Thyroid gland (tissue), 4 donors: ENCODE measurements around the gene GNLY. TPM values are rescaled to one million over a fixed set of nuclear protein-coding genes. Genes with fewer than 3 reads are reported as not detected.
"Not testable (repeated sequence)": the region's sequence is repeated elsewhere in the genome, so short reads cannot be mapped to it uniquely, and the experiment has no call there.

Experiments used
- DNase-seq, 2 donors: peaks; one replicate each; pipeline ENCODE4 v3.0.0-alpha.2; 2019
- H3K27ac ChIP-seq, 3 donors: fragments of 200-600 bp; sonication (generic); 1 replicate in 2 of 3; 2 replicates in 1 of 3; pipeline ENCODE4 v1.5.1; 2016 to 2019; ENCODE audit warnings: mild to moderate bottlenecking in 1 of 3, moderate library complexity in 1 of 3
- H3K27me3 ChIP-seq: fragments of 200-600 bp; sonication (generic); one replicate; pipeline ENCODE4 v1.5.1; 2019
- H3K36me3 ChIP-seq, 2 donors: fragments of 200-600 bp; sonication (generic); one replicate each; pipeline ENCODE4 v1.5.1; 2016 to 2019
- H3K4me1 ChIP-seq, 2 donors: fragments of 200-600 bp; sonication (generic); one replicate each; pipeline ENCODE4 v1.5.1; 2017 to 2019
- H3K4me3 ChIP-seq, 3 donors: fragments of 200-600 bp; sonication (generic); replicated peaks in 1 of 3; 1 replicate in 2 of 3; 2 replicates in 1 of 3; pipeline ENCODE4 v1.5.1; 2016; ENCODE audit warnings: mild to moderate bottlenecking in 1 of 3
- H3K9me3 ChIP-seq: fragments of 200-600 bp; sonication (generic); one replicate; pipeline ENCODE4 v1.5.1; 2017
- POLR2A ChIP-seq, 2 donors: fragments of 450-650 bp; IDR thresholded peaks; one replicate each; pipeline ENCODE4 v1.6.1; 2017; ENCODE audit warnings: antibody characterized with exemption in 2 of 2, mild to moderate bottlenecking in 2 of 2, moderate library complexity in 1 of 2
- WGBS, 2 donors: methylation state at CpG; one replicate each; pipeline ENCODE4 v1.1.5; 2017; 5-methylcytosine and 5-hydroxymethylcytosine counted together
- intact Hi-C: fragments of 100-400 bp; cut with DNase I; formaldehyde crosslinking; loops from one replicate; pipeline ENCODE4 v1.15.1; 2023
- total RNA-seq, 4 donors: library from RNA; depleted of rRNA; stranded (reverse); fragments of >200 nt; gene quantifications; one replicate each; pipeline ENCODE4 v1.2.3, GENCODE V29; 2016
- TF ChIP-seq, protein P1 (sequence below), 6 experiments: fragments of 200-600 bp in 3 of 6; fragments of 450-650 bp in 3 of 6; sonication (generic) in 3 of 6; IDR thresholded peaks; one replicate each; pipeline ENCODE4 v1.5.1; 2016 to 2019; ENCODE audit warnings: antibody characterized with exemption in 6 of 6, mild to moderate bottlenecking in 2 of 6, inconsistent platforms in 1 of 6, moderate library complexity in 1 of 6

Gene GNLY
- total RNA-seq, 4 donors from 2014 or later = 0.22 to 3.6 (median 0.63) TPM; not detected in 1

DNA sequence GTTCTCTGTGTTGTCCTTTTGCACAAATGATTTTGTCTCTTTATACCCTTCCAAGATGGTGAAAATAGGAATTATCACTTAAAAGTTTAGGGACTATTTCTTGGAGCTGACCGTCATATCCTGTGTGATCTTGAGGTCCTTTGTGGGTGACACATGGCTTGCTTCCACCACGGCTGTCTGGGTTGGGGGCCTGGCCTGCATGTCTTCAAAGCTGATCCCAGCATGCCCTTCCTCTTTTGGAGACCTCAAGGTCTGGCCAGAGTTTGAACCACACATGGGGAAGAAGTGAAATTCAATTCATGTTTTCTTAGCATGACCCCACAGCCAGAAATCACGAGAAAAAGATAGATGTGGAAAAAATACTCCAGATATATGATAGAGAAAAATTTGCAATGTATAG, 40.2 kb upstream of the GNLY start:
- WGBS, 2 donors = 89 to 91% methylated on average over 3 of the region's 3 CpGs
- H3K36me3 ChIP-seq = peaks cover 4 to 10% of the 10 kb centered on the region in 2 donors

DNA sequence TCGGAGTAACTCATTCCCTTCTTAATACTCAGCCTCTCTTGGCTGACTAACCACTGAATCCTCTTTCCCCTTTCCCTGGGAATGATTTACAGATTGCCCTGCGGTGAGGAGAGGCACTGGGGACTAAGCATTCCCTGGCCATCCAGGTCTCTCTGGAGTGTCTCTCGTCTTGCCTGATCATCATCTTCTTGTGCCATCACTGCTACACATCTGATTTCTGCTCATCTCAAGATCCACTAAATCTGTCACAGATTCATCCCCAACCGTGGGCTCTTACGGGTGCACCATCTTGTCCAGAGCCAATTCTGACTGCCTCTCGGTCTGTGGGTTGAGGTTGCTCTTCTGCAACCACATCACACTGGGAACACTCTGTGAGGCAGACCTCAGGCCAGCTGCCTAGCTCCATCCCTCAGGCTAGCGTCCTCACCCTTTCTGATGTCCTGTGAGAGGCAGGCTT, 38.2 kb upstream of the GNLY start:
- peaks cover 10 to 18% of the 10 kb centered on the region in 2 donors for H3K4me1 ChIP-seq
- H3K4me3 ChIP-seq = no peak overlapping the region
- TF ChIP-seq, protein P1, sequence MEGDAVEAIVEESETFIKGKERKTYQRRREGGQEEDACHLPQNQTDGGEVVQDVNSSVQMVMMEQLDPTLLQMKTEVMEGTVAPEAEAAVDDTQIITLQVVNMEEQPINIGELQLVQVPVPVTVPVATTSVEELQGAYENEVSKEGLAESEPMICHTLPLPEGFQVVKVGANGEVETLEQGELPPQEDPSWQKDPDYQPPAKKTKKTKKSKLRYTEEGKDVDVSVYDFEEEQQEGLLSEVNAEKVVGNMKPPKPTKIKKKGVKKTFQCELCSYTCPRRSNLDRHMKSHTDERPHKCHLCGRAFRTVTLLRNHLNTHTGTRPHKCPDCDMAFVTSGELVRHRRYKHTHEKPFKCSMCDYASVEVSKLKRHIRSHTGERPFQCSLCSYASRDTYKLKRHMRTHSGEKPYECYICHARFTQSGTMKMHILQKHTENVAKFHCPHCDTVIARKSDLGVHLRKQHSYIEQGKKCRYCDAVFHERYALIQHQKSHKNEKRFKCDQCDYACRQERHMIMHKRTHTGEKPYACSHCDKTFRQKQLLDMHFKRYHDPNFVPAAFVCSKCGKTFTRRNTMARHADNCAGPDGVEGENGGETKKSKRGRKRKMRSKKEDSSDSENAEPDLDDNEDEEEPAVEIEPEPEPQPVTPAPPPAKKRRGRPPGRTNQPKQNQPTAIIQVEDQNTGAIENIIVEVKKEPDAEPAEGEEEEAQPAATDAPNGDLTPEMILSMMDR (IDR thresholded peaks at IDR 0.05) = no peak
- TF ChIP-seq POLR2A (IDR thresholded peaks at IDR 0.05) = no peak
- no peaks in the 10 kb centered on the region for H3K9me3 ChIP-seq
- intact Hi-C loops = no loop called here
- no peaks in the 10 kb centered on the region for H3K36me3 ChIP-seq
- H3K27ac ChIP-seq = no peak overlapping the region
- WGBS, 2 donors = 85 to 93% methylated on average over 7 of the region's 7 CpGs
- no peak for DNase-seq
- no peaks in the 10 kb centered on the region for H3K27me3 ChIP-seq

More for the DNA sequence above, 40.2 kb upstream of the GNLY start:
- intact Hi-C loops = no loop called here
- Histone ChIP-seq H3K27me3 (no peaks in the 10 kb centered on the region), H3K4me1 (peaks cover 10 to 20% of the 10 kb centered on the region in 2 donors), H3K4me3 (no peak overlapping the region), H3K27ac (peak overlapping the region in 1 of 3 donors; percentile 84), H3K9me3 (no peaks in the 10 kb centered on the region)
- TF ChIP-seq, protein P1 (IDR thresholded peaks at IDR 0.05) = no peak
- no peak for TF ChIP-seq POLR2A (IDR thresholded peaks at IDR 0.05)
- no peak for DNase-seq

DNA sequence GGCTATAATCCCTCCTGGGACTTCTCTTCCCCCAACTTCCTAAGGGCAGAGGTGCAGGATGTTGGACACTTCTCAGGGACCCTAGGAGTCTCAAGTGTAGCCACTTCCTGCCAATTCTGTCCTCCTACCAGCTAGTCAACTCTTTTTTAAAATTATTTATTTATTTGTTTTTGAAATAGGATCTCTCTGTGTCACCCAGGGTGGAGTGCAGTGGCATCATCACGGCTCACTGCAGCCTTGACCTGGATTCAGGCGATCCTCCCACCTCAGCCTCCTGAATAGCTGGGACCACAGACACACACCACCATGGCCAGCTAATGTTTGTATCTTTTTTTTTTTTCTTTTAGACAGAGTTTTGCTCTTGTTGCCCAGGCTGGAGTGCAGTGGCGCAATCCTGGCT, 37.7 kb upstream of the GNLY start:
- TF ChIP-seq, protein P1 (IDR thresholded peaks at IDR 0.05) = no peak
- no peak for TF ChIP-seq POLR2A (IDR thresholded peaks at IDR 0.05)
- H3K9me3 ChIP-seq = no peaks in the 10 kb centered on the region
- H3K4me1 ChIP-seq = peaks cover 10 to 23% of the 10 kb centered on the region in 2 donors
- intact Hi-C loops = no loop called here
- no peaks in the 10 kb centered on the region for H3K36me3 ChIP-seq
- no peak overlapping the region for H3K27ac ChIP-seq
- no peak overlapping the region for H3K4me3 ChIP-seq
- H3K27me3 ChIP-seq = no peaks in the 10 kb centered on the region
- DNase-seq = no peak
- 86 to 91% methylated on average over 3 of the region's 3 CpGs for WGBS, 2 donors

DNA sequence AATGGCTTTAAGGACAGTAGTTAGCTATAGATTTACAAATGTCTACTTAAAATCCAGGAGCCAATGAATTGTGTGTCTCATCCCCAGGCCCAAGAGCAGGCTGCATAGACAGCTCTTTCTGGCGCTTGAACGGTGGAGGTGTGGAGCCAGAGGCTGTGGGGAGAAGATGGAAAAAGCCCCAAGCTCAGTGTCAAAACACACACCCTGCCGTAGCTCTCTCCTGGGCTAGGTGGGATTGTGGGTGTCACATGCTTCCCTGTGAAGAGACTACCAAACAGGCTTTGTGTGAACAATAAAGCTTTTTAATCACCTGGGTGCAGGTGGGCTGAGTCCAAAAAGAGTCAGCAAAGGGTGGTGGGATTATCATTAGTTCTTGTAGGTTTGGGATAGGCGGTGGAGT, 36.8 kb upstream of the GNLY start:
- H3K36me3 ChIP-seq, H3K27me3 ChIP-seq, H3K4me3 ChIP-seq, H3K27ac ChIP-seq, intact Hi-C loops, DNase-seq, H3K9me3 ChIP-seq: not testable (repeated sequence)
- 87 to 96% methylated on average over 4 of the region's 4 CpGs for WGBS, 2 donors
- H3K4me1 ChIP-seq = peaks cover 6 to 27% of the 10 kb centered on the region in 2 donors

DNA sequence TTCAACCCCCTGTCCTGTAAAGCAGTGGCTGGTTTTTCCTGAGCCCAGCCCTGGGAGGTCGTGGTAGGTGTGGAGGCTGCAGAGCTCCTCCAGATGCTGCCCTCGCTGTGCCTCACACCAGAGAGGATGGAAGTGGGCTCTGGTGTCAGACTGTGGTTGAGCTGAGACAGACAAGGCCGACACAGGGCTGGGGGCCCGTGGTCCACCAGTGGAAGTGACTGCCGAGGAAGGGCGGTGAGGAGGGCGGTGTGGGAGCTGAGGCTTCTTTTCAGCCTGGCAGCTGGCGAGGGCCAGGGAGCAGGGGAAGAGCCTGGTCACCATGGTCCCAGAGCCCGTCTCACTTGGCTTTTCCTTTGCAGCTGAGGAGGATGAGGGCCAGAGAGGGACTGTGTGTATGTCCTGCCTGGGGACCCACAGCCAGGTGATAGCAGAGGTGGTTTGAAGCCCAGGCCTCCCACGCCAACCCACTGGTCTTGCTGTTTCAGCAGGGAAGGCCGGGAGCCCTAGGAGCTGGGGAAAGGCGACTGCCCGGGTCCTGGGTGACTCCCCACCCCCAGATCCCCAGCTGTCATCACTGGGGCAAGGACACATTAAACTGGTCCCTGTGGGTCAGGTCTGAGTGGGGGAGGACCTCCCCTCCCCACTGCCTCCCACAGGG, 34.7 kb upstream of the GNLY start:
- TF ChIP-seq POLR2A (IDR thresholded peaks at IDR 0.05) = no peak
- TF ChIP-seq, protein P1 (IDR thresholded peaks at IDR 0.05) = no peak
- DNase-seq = no peak
- WGBS, 2 donors = 91 to 95% methylated on average over 10 to 13 of the region's 13 CpGs
- no peak overlapping the region for H3K27ac ChIP-seq
- H3K4me1 ChIP-seq = peaks cover 0 to 23% of the 10 kb centered on the region in 2 donors
- no peak overlapping the region for H3K4me3 ChIP-seq
- H3K27me3 ChIP-seq = no peaks in the 10 kb centered on the region
- no peaks in the 10 kb centered on the region for H3K36me3 ChIP-seq
- H3K9me3 ChIP-seq = no peaks in the 10 kb centered on the region
- intact Hi-C loops = no loop called here

DNA sequence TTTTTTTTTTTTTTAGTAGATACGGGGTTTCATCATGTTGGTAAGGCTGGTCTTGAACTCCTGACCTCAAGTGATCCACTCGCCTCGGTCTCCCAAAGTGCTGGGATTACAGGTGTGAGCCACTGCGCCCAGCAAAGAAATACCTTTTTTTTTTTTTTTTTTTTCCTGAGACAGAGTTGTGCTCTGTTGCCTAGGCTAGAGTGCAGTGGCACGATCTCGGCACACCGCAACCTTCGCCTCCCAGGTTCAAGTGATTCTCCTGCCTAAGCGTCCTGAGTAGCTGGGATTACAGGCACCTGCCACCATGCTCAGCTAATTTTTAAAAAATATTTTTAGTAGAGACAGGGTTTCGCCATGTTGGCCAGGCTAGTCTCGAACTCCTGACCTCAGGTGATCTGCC, 33.9 kb upstream of the GNLY start:
- H3K27me3 ChIP-seq, H3K4me3 ChIP-seq, H3K36me3 ChIP-seq, H3K9me3 ChIP-seq, DNase-seq, intact Hi-C loops, H3K27ac ChIP-seq: not testable (repeated sequence)
- 93 to 99% methylated on average over 11 of the region's 11 CpGs for WGBS, 2 donors
- peaks cover 0 to 23% of the 10 kb centered on the region in 2 donors for H3K4me1 ChIP-seq
